HG02973 (cell line): ENCODE measurements around the gene MC4R.

Source experiments
- ATAC-seq: cut with Tn5 transposase; IDR thresholded peaks from one replicate; pipeline ENCODE4 v1.9.1; 2021; ENCODE audit warnings: moderate library complexity; ENCODE audit not compliant: unreplicated experiment

Gene MC4R

GRCh38 chr18:60329131-60329530, 43.4 kb downstream of the MC4R start:
- ATAC-seq, result no peak

DNA sequence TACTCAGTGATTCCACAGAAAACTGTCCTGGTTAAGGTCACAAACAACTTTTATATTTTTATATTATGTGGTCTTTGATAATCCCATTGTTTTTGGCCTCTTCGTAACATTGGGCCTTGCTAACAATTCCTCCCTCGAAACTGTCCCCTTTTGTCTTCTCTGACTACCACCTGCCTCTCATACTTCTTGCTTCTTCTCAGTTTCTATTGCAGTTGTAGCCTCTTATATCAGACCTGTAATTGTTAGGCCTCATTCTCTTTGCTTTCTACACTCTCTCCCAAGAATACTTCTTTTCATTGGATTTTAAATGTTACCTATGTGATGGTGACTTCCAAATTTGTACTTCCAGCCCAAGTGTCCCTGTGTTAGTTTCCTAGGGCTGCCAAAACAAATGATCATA, 44.7 kb downstream of the MC4R start:
- no peak for ATAC-seq

DNA sequence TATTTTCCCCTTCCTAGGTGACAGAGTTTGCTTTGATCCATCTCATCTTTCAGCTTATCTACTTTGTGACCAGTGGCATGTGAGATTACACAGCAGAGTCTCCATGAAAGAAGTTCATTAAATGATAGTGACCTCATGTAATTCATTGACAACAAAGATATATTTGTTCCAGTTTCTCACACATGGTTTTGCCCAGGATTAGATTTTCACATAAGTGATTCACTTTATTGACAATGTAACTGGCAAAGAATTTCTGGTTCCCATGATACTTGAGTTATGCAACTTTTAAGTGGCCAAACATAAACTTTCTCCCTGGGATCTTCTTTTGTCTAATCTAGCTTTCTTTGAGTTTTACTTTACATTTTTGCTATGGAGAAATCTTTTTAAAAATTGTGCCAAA, 50.0 kb downstream of the MC4R start:
- ATAC-seq, result no peak
